Measurements from ENCODE around the gene SLC7A5.
"Not testable (repeated sequence)": the region's sequence is repeated elsewhere in the genome, so short reads cannot be mapped to it uniquely, and the experiment has no call there.

Gene SLC7A5

GRCh38 chr16:87833548-87833947, 35.8 kb downstream of the SLC7A5 start:
- Histone ChIP-seq H3K9ac (ENCODE audit: low read depth, low read length) (no peak overlapping the region), H3K27me3 (ENCODE audit: control insufficient read depth, insufficient read depth, low read length) (no peaks in the 10 kb centered on the region), H3K9me3 (replicated peaks; ENCODE audit: low read length) (no peaks in the 10 kb centered on the region), H3K36me3 (ENCODE audit: insufficient read depth, low read length) (peaks cover 62% of the 10 kb centered on the region), H3K4me1 (ENCODE audit: control insufficient read depth, insufficient read depth, low read length) (peaks cover 5% of the 10 kb centered on the region), H3K4me3 (ENCODE audit: low read length) (no peak overlapping the region), H3K4me2 (ENCODE audit: low read length) (no peak overlapping the region)

DNA sequence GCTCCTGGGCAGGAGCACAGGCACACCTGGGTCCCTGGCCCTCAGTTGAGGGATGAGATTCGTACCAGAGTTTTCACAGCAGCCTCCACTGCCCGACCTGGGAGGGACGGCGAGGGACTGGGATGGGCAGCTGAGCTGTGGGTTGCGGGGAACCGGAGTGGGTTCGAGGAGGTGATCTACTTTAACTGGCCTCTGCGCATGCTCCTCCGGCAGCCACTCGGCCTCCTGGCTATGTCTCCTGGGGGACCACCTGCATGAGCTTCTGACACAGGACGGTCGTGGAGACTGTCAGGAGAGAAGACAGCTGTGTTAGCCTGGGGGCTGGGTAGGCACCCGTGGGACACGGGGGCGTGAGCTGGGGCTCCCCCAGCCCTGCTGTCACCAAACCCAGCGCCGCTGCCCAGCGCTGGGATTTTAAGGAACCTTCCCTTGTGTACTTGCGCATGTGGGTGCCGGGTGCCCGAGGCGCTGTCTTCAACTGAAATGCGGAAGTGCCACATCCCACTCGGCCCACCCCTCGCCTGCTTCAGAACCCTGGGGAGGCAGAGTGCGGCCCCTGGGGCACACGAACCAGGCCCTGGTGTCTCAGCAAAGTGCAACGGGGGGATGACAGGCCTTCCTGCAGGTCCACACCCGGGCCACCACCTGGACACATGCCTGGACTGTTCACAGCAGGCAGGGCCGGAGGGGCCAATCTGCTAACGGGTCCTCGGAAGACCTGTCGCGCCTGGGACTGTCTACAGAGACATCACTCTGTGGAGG, 36.4 kb downstream of the SLC7A5 start:
- H3K4me3 ChIP-seq (ENCODE audit: low read length) = no peak overlapping the region
- H3K4me2 ChIP-seq (ENCODE audit: low read length) = no peak overlapping the region
- no peak overlapping the region for H3K9ac ChIP-seq (ENCODE audit: low read depth, low read length)
- H3K27me3 ChIP-seq (ENCODE audit: control insufficient read depth, insufficient read depth, low read length) = no peaks in the 10 kb centered on the region
- H3K9me3 ChIP-seq (replicated peaks; ENCODE audit: low read length) = no peaks in the 10 kb centered on the region
- peaks cover 59% of the 10 kb centered on the region for H3K36me3 ChIP-seq (ENCODE audit: insufficient read depth, low read length)
- H3K4me1 ChIP-seq (ENCODE audit: control insufficient read depth, insufficient read depth, low read length) = peaks cover 5% of the 10 kb centered on the region

DNA sequence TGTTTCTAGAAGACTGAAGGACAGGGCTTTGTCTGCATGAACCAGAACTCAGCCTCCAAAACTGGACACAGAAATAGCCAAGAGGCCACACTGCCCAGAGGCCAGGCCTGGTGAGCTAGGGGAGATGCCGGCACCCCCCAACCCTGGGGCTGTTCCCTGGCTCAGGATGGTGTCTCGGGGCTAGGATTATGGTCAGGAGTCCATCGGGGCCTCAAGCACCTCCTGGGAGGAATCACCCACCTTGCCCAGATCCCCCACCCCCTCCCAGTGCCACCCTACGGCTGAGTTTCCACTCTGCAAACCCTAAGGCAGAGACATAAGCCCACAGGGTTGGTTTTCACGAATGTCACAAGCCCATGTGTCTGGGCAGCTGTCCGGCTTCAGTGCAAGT, 37.2 kb downstream of the SLC7A5 start:
- Histone ChIP-seq H3K9me3 (replicated peaks; ENCODE audit: low read length) (no peaks in the 10 kb centered on the region), H3K27me3 (ENCODE audit: control insufficient read depth, insufficient read depth, low read length) (no peaks in the 10 kb centered on the region), H3K9ac (ENCODE audit: low read depth, low read length) (no peak overlapping the region), H3K36me3 (ENCODE audit: insufficient read depth, low read length) (peaks cover 59% of the 10 kb centered on the region), H3K4me3 (ENCODE audit: low read length) (no peak overlapping the region), H3K4me1 (ENCODE audit: control insufficient read depth, insufficient read depth, low read length) (peaks cover 2% of the 10 kb centered on the region), H3K4me2 (ENCODE audit: low read length) (no peak overlapping the region)

DNA sequence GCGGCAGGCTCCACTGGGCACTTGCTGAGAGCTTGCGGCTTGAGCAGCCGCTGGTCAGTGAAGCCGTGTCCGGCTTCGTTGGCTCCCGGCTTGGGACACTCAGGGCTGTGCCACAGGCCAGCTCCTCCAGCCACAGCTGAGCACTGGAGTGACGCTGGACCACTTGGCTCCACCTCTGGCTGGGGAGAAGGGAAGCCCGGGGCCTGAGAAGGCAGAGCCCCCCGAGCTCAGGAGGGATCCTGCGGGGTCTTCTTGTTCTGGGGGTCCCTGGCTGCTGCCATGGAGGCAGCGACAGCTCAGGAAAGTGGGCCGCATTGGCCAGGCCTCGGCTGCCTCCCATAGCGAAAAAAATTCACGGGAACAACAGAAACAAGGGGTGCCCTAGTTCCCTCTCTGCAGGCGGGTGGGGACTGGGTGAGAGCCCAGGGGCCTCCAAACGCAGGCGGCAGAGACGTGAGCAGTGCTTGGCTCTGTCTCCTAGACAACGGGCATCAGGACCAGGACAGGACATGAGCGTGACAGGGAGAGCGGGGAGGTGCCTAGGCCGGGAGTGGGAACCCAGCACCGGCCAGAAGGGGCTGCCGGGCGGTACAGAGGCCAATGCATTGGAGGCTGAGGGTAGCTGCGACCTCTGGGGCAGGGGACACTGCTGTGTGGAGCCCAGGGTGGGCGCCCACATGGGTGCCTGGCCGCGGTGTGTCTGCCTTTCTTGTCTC, 37.7 kb downstream of the SLC7A5 start:
- Histone ChIP-seq H3K4me3 (ENCODE audit: low read length) (no peak overlapping the region), H3K4me2 (ENCODE audit: low read length) (no peak overlapping the region), H3K9ac (ENCODE audit: low read depth, low read length) (no peak overlapping the region), H3K36me3 (ENCODE audit: insufficient read depth, low read length) (peaks cover 54% of the 10 kb centered on the region), H3K4me1 (ENCODE audit: control insufficient read depth, insufficient read depth, low read length) (no peaks in the 10 kb centered on the region), H3K27me3 (ENCODE audit: control insufficient read depth, insufficient read depth, low read length) (no peaks in the 10 kb centered on the region), H3K9me3 (replicated peaks; ENCODE audit: low read length) (no peaks in the 10 kb centered on the region)

DNA sequence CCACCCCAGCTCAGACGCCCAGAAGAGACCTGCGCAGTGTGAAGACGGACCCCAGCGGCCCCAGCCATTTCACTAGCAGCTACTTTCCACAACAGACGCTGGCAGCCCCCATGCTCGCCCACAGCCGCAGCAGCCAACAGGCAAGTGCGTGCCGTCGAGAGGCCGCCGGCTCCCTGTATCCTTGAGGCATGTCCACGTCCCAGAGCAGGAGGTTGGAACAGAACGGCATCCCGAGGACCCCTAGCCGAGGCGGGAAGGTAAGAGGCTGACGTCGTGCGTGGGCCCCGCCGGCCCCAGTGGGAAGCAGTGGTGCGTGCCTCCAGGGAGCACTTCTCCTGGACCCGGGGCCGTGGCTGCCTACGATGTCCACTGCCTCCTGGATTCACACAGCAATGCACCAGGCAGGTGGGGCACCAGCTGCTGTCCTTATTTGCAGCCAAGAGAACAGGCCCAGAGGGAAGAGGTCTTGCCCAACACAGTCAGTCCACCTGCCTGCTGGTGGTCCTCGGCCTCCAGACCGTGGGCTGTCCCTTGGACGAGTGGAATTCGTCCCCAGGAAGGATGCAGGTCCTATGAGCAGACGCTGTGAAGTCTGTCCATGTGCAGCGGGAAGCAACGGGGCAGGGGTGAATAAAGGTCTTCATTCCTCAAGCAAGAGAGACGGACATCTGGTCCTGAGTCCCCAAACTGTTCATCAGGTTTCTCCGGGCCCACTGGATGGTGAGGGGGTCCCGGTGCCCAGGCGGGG, 38.5 kb downstream of the SLC7A5 start:
- Histone ChIP-seq H3K36me3 (ENCODE audit: insufficient read depth, low read length) (peaks cover 46% of the 10 kb centered on the region), H3K4me3 (ENCODE audit: low read length) (no peak overlapping the region), H3K4me1 (ENCODE audit: control insufficient read depth, insufficient read depth, low read length) (no peaks in the 10 kb centered on the region), H3K9ac (ENCODE audit: low read depth, low read length) (no peak overlapping the region), H3K9me3 (replicated peaks; ENCODE audit: low read length) (no peaks in the 10 kb centered on the region), H3K27me3 (ENCODE audit: control insufficient read depth, insufficient read depth, low read length) (no peaks in the 10 kb centered on the region), H3K4me2 (ENCODE audit: low read length) (no peak overlapping the region)

- H3K9me3 ChIP-seq (replicated peaks; ENCODE audit: low read length) = no peaks in the 10 kb centered on the region
- H3K36me3 ChIP-seq (ENCODE audit: insufficient read depth, low read length) = peaks cover 43% of the 10 kb centered on the region
- no peak overlapping the region for H3K4me2 ChIP-seq (ENCODE audit: low read length)
- H3K27me3 ChIP-seq (ENCODE audit: control insufficient read depth, insufficient read depth, low read length) = no peaks in the 10 kb centered on the region
- H3K9ac ChIP-seq (ENCODE audit: low read depth, low read length) = no peak overlapping the region
- no peaks in the 10 kb centered on the region for H3K4me1 ChIP-seq (ENCODE audit: control insufficient read depth, insufficient read depth, low read length)
- no peak overlapping the region for H3K4me3 ChIP-seq (ENCODE audit: low read length)
These were observed 39.2 kb downstream of the SLC7A5 start for GRCh38 chr16:87829988-87830672.

- no peaks in the 10 kb centered on the region for H3K9me3 ChIP-seq (replicated peaks; ENCODE audit: low read length)
- H3K9ac ChIP-seq (ENCODE audit: low read depth, low read length) = no peak overlapping the region
- H3K27me3 ChIP-seq (ENCODE audit: control insufficient read depth, insufficient read depth, low read length) = peaks cover 1% of the 10 kb centered on the region
- peaks cover 38% of the 10 kb centered on the region for H3K36me3 ChIP-seq (ENCODE audit: insufficient read depth, low read length)
- H3K4me2 ChIP-seq (ENCODE audit: low read length) = no peak overlapping the region
- no peak overlapping the region for H3K4me3 ChIP-seq (ENCODE audit: low read length)
- no peaks in the 10 kb centered on the region for H3K4me1 ChIP-seq (ENCODE audit: control insufficient read depth, insufficient read depth, low read length)
These were observed 39.7 kb downstream of the SLC7A5 start for GRCh38 chr16:87829622-87829980.

DNA sequence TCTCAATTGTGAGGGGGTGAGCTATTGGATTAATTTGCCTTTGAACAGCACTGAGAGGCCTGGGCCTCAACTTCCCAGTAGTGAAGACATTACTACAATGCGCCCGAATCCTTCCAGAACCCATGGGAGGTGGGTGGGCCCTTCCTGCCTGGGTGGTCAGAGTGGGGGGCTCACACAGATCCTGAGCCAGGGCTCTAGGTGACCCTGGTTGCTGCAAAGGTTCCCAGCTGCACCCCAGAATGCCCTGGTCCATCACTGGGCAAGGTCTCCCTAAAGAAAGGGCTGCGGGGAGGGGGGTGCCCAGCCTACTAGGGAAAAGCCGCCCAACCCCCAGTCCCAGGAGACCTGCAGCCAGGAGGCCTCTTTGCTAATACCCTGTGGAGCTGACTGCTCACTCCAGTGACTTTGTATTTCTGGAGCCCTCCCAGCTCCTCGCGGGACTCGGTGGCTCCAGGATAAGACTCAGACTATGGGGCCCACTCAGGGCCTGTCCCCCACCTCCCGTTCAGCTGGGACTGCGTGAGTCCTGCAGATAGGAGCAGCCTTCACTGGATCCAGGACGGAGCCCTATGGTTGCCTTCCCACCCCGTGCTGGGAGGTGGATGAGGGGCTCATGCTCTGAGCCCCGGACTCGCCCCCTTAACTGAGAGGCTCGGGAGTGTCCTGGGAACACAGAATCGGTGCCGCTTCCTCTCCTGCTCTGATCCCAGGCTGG, 40.2 kb downstream of the SLC7A5 start:
- Histone ChIP-seq H3K4me1 (ENCODE audit: control insufficient read depth, insufficient read depth, low read length) (no peaks in the 10 kb centered on the region), H3K36me3 (ENCODE audit: insufficient read depth, low read length) (peaks cover 33% of the 10 kb centered on the region), H3K9ac (ENCODE audit: low read depth, low read length) (no peak overlapping the region), H3K9me3 (replicated peaks; ENCODE audit: low read length) (no peaks in the 10 kb centered on the region), H3K4me2 (ENCODE audit: low read length) (no peak overlapping the region), H3K27me3 (ENCODE audit: control insufficient read depth, insufficient read depth, low read length) (peaks cover 6% of the 10 kb centered on the region), H3K4me3 (ENCODE audit: low read length) (no peak overlapping the region)

DNA sequence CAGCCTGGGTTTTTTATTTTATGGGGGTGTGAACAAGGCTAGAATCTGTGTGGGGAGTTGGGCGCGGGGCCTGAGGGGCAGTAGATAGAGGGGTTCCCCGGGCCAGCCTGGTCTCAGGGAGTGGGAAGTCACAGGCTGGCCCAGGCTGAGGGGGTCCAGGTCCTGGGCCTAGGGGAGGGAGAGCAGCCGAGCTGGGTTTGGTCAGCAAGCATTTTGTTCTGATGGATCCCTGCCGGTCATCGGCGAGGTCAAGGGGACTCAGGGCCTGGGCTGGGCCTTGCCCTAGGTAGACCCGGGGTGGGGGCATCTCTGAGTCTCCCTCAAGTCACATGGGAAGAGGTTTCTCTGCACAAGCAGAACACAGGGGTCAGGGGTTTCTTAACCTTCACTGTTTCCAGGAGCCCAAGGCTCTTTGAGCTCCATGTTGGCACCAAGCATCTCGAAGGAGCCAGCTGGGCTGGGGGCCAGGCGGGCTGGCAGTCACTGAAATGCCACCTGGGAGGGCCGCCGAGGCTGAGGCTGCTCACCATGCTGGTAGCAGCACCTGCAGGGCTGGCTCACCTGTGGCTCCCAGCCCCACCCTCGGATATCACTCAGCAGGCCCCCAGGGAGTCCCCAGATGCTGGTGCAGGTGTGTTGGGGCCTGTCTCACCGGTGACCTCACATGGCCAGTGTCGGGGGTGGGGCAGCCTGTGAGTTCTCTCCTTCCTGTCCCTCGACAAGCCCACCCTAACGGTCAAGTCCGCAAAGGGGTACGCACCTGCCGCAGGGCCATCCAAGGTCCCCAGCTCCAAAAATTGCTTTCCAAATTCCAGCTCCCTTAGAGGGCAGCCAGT, 41.0 kb downstream of the SLC7A5 start:
- Histone ChIP-seq H3K4me3 (ENCODE audit: low read length) (no peak overlapping the region), H3K36me3 (ENCODE audit: insufficient read depth, low read length) (peaks cover 27% of the 10 kb centered on the region), H3K9ac (ENCODE audit: low read depth, low read length) (no peak overlapping the region), H3K9me3 (replicated peaks; ENCODE audit: low read length) (no peaks in the 10 kb centered on the region), H3K27me3 (ENCODE audit: control insufficient read depth, insufficient read depth, low read length) (peaks cover 14% of the 10 kb centered on the region), H3K4me1 (ENCODE audit: control insufficient read depth, insufficient read depth, low read length) (no peaks in the 10 kb centered on the region), H3K4me2 (ENCODE audit: low read length) (no peak overlapping the region)

GRCh38 chr16:87827588-87827915, 41.8 kb downstream of the SLC7A5 start:
- H3K4me2 ChIP-seq (ENCODE audit: low read length); H3K9me3 ChIP-seq (replicated peaks; ENCODE audit: low read length); H3K4me3 ChIP-seq (ENCODE audit: low read length); H3K9ac ChIP-seq (ENCODE audit: low read depth, low read length); H3K4me1 ChIP-seq (ENCODE audit: control insufficient read depth, insufficient read depth, low read length): not testable (repeated sequence)
- peaks cover 21% of the 10 kb centered on the region for H3K27me3 ChIP-seq (ENCODE audit: control insufficient read depth, insufficient read depth, low read length)
- H3K36me3 ChIP-seq (ENCODE audit: insufficient read depth, low read length) = peaks cover 22% of the 10 kb centered on the region
